ENCODE measurements around the gene LINGO3.

DNA sequence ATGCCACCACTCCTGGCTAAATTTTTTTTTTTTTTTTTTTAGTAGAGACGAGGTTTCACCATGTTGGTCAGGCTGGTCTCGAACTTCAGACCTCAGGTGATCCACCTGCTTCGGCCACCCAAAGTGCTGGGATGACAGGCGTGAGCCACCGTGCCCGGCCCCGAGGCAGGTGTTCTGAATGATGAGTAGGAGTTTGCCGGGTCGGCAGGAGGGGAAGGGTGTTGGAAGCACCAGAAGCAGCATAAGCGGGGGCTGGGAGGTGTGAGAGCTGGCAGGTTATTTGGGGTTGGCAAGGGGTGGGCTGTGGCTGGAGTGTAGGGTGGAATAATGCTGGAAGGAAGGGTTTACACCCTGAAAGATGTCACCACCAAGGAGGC lies 22.3 kb upstream of the LINGO3 start:
- TF ChIP-seq, protein P1, sequence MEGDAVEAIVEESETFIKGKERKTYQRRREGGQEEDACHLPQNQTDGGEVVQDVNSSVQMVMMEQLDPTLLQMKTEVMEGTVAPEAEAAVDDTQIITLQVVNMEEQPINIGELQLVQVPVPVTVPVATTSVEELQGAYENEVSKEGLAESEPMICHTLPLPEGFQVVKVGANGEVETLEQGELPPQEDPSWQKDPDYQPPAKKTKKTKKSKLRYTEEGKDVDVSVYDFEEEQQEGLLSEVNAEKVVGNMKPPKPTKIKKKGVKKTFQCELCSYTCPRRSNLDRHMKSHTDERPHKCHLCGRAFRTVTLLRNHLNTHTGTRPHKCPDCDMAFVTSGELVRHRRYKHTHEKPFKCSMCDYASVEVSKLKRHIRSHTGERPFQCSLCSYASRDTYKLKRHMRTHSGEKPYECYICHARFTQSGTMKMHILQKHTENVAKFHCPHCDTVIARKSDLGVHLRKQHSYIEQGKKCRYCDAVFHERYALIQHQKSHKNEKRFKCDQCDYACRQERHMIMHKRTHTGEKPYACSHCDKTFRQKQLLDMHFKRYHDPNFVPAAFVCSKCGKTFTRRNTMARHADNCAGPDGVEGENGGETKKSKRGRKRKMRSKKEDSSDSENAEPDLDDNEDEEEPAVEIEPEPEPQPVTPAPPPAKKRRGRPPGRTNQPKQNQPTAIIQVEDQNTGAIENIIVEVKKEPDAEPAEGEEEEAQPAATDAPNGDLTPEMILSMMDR (IDR thresholded peaks at IDR 0.05; ENCODE audit: poor library complexity, severe bottlenecking): no peak
- no peak for TF ChIP-seq EP300 (conservative IDR thresholded peaks at IDR 0.05; ENCODE audit: poor library complexity, severe bottlenecking)
- TF ChIP-seq POLR2AphosphoS5 (IDR thresholded peaks at IDR 0.05): no peak
- TF ChIP-seq, protein P2, sequence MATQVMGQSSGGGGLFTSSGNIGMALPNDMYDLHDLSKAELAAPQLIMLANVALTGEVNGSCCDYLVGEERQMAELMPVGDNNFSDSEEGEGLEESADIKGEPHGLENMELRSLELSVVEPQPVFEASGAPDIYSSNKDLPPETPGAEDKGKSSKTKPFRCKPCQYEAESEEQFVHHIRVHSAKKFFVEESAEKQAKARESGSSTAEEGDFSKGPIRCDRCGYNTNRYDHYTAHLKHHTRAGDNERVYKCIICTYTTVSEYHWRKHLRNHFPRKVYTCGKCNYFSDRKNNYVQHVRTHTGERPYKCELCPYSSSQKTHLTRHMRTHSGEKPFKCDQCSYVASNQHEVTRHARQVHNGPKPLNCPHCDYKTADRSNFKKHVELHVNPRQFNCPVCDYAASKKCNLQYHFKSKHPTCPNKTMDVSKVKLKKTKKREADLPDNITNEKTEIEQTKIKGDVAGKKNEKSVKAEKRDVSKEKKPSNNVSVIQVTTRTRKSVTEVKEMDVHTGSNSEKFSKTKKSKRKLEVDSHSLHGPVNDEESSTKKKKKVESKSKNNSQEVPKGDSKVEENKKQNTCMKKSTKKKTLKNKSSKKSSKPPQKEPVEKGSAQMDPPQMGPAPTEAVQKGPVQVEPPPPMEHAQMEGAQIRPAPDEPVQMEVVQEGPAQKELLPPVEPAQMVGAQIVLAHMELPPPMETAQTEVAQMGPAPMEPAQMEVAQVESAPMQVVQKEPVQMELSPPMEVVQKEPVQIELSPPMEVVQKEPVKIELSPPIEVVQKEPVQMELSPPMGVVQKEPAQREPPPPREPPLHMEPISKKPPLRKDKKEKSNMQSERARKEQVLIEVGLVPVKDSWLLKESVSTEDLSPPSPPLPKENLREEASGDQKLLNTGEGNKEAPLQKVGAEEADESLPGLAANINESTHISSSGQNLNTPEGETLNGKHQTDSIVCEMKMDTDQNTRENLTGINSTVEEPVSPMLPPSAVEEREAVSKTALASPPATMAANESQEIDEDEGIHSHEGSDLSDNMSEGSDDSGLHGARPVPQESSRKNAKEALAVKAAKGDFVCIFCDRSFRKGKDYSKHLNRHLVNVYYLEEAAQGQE (IDR thresholded peaks at IDR 0.05; ENCODE audit: borderline replicate concordance): no peak
- TF ChIP-seq RAD21 (conservative IDR thresholded peaks at IDR 0.05): no peak
- TF ChIP-seq EZH2 (IDR thresholded peaks at IDR 0.05; ENCODE audit: borderline replicate concordance, insufficient read depth, low read length, poor library complexity, severe bottlenecking): no peak
- no peak for TF ChIP-seq SMC3 (conservative IDR thresholded peaks at IDR 0.05; ENCODE audit: poor library complexity)
- no peak for TF ChIP-seq TAF1 (IDR thresholded peaks at IDR 0.05; ENCODE audit: low read depth)

Measured in neural cell (in vitro differentiated cells).